ENCODE results near the gene CMPK2. TPM values are rescaled to one million over a fixed set of nuclear protein-coding genes. Genes with fewer than 3 reads are reported as not detected.

CMPK2 gene
- polyA plus RNA-seq, 3 donors = 3.0 to 3.5 (median 3.2) TPM

- no peak for DNase-seq
Observed at GRCh38 chr2:6814869-6815268, 50.8 kb downstream of the CMPK2 start.

- no peak for DNase-seq
Observed at GRCh38 chr2:6814312-6814711, 51.4 kb downstream of the CMPK2 start.

- no peak for DNase-seq
Observed at GRCh38 chr2:6813573-6813972, 52.1 kb downstream of the CMPK2 start.

- DNase-seq = no peak
Observed at GRCh38 chr2:6812857-6813530, 52.7 kb downstream of the CMPK2 start.

GRCh38 chr2:6810961-6811360 lies 54.7 kb downstream of the CMPK2 start:
- no peak for DNase-seq

GRCh38 chr2:6808426-6808825 lies 57.3 kb downstream of the CMPK2 start:
- DNase-seq = no peak

- no peak for DNase-seq
Observed at GRCh38 chr2:6806604-6807003, 59.1 kb downstream of the CMPK2 start.

GRCh38 chr2:6800553-6800952 lies 65.2 kb downstream of the CMPK2 start:
- no peak for DNase-seq

Other genes starting within 250 kb of the CMPK2 start
- 1 to 10 TPM; 2.9 to 4.0 (median 3.9) TPM for gene RSAD2, start 11.9 kb upstream of the CMPK2 start, polyA plus RNA-seq (ENCODE audit: insufficient read length in 3 of 3)
- gene RNF144A, start 51.5 kb upstream of the CMPK2 start, polyA plus RNA-seq (ENCODE audit: insufficient read length in 3 of 3) = 10 to 100 TPM; 53.1 to 57.7 (median 55.4) TPM